NCI-H82 (cell line): ENCODE data around the gene CDX4.
"Not testable (repeated sequence)": the region's sequence is repeated elsewhere in the genome, so short reads cannot be mapped to it uniquely, and the experiment has no call there.

ENCODE experiments used
- DNase-seq: peaks from one replicate; lab custom pipeline; 2025; lab: John Stamatoyannopoulos, UW

CDX4 gene, protein sequence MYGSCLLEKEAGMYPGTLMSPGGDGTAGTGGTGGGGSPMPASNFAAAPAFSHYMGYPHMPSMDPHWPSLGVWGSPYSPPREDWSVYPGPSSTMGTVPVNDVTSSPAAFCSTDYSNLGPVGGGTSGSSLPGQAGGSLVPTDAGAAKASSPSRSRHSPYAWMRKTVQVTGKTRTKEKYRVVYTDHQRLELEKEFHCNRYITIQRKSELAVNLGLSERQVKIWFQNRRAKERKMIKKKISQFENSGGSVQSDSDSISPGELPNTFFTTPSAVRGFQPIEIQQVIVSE

DNA sequence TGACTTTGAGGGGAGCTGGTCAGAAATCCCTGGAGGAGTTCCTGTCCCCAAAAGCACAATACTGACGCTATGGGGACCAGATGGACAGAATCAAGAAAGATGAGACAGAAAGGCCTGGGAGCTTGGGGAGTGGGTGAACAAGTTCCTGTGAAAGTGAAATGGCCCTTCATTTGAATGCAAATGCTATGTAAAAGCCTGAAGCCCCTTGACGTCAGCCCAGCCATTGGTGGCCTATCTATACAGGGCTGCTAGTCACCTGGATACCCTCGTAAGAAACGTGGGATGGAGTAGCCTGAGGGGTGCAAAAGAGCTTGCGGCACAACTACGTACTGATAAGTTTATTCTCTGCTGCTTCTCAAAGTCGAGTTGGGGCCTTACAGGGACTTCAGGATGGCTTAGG lies at the start of gene CDX4:
CDX4 (plus strand) TSS at position 223 of the 400 bp plus-strand sequence. CDS start 201 bp downstream, outside the sequence.
- DNase-seq: no peak

GRCh38 chrX:73398185-73398914 lies 48.5 kb upstream of the CDX4 start:
- no peak for DNase-seq

DNA sequence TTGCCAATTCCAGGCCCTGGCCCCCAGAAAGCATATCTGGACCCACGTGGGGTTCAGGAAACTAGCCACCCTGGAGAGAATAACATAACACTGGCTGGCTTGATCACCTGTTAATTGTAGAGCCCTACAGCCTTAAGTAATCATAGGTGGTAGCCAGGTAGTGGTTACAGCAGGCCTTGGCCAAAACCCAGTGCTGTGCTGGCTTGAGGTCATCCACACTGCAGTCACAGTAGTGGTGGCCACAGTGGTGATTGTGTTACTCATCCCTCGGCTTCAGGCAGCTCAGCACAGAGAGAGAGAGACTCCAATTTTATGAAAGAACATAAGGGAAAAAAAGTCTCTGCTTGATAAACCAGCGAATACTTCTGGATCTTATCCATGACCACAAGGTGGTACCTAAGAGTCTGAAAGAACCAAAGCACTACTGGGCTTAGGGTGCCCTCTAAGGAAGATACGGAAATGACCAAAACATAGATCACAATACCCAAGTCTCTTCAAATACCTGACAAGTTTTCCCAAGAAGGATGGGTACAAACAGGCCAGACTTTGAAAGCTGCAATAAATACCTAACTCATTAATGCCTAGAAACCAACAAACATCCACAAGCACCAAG lies 46.6 kb upstream of the CDX4 start:
- peak; percentile 1 for DNase-seq

- peak; percentile 89 for DNase-seq
These were observed 45.1 kb upstream of the CDX4 start for GRCh38 chrX:73401591-73402266.

- DNase-seq: no peak
These were observed 33.9 kb upstream of the CDX4 start for GRCh38 chrX:73412930-73413329.

GRCh38 chrX:73447311-73447794 lies 500 bp downstream of the CDX4 start:
- peak; percentile 3 for DNase-seq

GRCh38 chrX:73448379-73448778 lies 1.5 kb downstream of the CDX4 start:
- DNase-seq: peak; percentile 18

DNA sequence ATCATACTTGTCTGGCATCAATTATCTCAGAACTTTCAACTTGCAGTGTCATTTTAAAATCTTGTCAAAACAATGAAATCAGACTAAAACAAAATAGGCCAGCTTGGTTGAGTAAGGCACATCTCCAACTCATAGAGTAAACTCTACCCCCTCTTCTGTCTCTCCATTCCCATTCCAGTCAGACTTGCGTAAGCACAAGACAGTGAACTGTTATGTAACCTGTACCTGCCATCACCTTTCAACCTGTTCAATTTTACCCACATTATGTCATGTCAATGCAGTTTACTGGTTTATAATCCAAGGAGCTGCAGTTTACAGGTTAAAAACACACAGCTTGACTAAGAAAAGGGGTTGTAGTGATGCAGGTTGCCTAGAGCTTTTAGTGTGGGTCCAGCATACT lies 8.3 kb downstream of the CDX4 start:
- DNase-seq: no peak

DNA sequence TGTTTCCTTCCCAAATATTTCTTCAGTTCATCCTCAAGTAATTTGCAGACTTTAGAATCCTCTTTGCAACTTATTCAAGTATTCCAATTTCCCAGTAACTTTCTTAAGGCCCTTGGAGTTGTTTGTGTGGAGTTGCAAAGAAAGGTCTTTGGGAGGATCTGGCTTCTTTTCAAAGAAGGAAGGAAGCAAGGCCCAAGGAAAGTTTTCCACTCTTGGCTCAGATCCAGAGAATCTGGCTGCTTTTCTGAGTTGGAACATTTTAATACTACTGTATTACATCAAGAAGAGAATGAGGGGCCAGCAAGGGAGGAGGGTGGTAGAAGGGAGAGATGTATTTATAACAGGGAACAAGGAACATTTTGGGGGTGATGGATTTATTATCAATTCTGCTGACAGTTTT lies 10.5 kb downstream of the CDX4 start:
- DNase-seq: no peak

DNA sequence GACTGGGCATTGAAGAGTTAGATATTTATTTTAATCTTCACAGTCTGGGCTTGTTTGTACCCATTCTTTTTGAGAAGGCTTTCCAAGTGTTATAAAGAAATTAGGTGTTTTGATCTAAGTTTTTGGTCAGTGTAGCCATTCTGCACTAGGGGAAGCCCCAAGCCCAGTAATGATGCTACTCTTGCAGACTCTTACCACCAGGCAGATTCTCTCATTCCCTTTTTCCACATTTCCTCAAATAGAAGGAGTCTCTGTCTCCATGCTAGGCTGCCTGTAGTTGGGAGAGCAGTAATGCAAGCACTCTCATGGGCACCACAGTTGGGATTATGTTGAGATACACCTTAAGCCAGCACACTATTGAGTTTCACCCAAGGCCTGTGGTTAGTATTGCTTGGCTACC lies 21.5 kb downstream of the CDX4 start:
- no peak for DNase-seq

- DNase-seq: peak; percentile 15
These were observed 32.1 kb downstream of the CDX4 start for GRCh38 chrX:73478961-73479360.

DNA sequence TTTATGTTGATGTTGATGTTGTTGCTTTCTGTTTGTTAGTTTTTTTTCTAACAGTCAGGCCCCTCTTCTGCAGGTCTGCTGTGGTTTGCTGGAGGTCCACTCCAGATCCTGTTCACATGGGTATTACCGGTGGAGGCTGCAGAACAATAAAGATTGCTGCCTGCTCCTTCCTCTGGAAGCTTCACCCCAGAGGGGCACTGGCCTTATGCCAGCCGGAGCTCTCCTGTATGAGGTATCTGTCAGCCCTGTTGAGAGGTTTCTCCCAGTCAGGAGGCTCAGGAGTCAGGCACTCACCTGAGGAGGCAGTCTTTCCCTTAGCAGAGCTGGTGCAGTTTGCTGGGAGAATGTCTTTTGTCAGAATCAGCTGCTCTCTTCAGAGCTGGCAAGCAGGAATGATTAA lies 34.7 kb downstream of the CDX4 start:
- no peak for DNase-seq

DNA sequence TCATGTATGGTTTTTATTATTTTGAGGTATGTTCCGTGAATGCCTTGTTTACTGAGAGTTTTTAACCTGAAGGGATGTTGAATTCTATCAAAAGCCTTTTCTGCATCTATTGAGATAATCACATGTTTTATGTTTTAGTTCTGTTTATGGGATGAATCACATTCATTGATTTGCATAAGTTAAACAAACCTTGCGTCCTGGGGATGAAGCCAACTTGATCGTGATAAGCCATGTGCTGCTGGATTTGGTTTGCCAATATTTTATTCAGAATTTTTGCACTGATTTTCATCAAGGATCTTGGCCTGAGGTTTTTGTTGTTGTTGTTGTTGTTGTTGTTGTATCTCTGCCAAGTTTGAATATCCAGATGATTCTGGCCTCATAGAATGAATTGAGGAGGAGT lies 43.8 kb downstream of the CDX4 start:
- no peak for DNase-seq

- not testable (repeated sequence) for DNase-seq
These were observed 45.3 kb downstream of the CDX4 start for GRCh38 chrX:73492178-73492577.
